ENCODE measurements around the gene ADCY3.

GRCh38 chr2:24961903-24962302 lies 41.9 kb upstream of the ADCY3 start:
- TF ChIP-seq POLR2A (IDR thresholded peaks at IDR 0.05) (no peak), CTCF (IDR thresholded peaks at IDR 0.05) (no peak), EP300 (IDR thresholded peaks at IDR 0.05) (no peak), POLR2AphosphoS5 (IDR thresholded peaks at IDR 0.05) (no peak)
